Hepatocyte (in vitro differentiated cells): Measurements from ENCODE around the gene PPP2R5C.
"Not testable (repeated sequence)": the region's sequence is repeated elsewhere in the genome, so short reads cannot be mapped to it uniquely, and the experiment has no call there.

Source experiments
- EZH2phosphoT487 ChIP-seq: fragments of 200-600 bp; sonication (generic); IDR thresholded peaks from one replicate; pipeline ENCODE4 v1.6.1; 2018; ENCODE audit warnings: antibody characterized with exemption, mild to moderate bottlenecking, low read depth, moderate library complexity; ENCODE audit not compliant: unreplicated experiment, severe bottlenecking
- TF ChIP-seq, protein P1 (sequence below): fragments of 200-600 bp; sonication (generic); IDR thresholded peaks from 2 replicates; pipeline ENCODE4 v1.5.1; 2016; ENCODE audit warnings: antibody characterized with exemption, mild to moderate bottlenecking; ENCODE audit not compliant: poor library complexity

DNA sequence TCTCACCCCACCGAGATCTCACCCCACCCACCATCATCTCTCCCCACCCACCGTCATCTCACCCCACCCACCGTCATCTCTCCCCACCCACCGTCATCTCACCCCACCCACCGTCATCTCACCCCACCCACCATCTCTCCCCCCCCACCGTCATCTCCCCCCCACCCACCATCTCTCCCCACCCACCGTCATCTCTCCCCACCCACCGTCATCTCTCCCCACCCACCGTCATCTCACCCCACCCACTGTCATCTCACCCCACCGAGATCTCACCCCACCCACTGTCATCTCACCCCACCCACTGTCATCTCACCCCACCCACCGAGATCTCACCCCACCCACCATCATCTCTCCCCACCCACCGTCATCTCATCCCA lies 49.7 kb upstream of the PPP2R5C start:
- TF ChIP-seq, protein P1, sequence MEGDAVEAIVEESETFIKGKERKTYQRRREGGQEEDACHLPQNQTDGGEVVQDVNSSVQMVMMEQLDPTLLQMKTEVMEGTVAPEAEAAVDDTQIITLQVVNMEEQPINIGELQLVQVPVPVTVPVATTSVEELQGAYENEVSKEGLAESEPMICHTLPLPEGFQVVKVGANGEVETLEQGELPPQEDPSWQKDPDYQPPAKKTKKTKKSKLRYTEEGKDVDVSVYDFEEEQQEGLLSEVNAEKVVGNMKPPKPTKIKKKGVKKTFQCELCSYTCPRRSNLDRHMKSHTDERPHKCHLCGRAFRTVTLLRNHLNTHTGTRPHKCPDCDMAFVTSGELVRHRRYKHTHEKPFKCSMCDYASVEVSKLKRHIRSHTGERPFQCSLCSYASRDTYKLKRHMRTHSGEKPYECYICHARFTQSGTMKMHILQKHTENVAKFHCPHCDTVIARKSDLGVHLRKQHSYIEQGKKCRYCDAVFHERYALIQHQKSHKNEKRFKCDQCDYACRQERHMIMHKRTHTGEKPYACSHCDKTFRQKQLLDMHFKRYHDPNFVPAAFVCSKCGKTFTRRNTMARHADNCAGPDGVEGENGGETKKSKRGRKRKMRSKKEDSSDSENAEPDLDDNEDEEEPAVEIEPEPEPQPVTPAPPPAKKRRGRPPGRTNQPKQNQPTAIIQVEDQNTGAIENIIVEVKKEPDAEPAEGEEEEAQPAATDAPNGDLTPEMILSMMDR: not testable (repeated sequence)
- not testable (repeated sequence) for TF ChIP-seq EZH2phosphoT487
